CD14-positive monocyte (primary cell): ENCODE data around the gene EP400. TPM values are rescaled to one million over a fixed set of nuclear protein-coding genes. Genes with fewer than 3 reads are reported as not detected.
A peak's percentile ranks its signal among the peaks of the same experiment; 100 is the strongest.

Source experiments
- DNase-seq, 3 donors: peaks; one replicate each; pipeline ENCODE4 v3.0.0-alpha.2; 2011 to 2022
- H2AFZ ChIP-seq: 2 replicates; pipeline ENCODE4 v1.6.0; 2012; ENCODE audit warnings: mild to moderate bottlenecking, low read depth, low read length, inconsistent platforms; ENCODE audit not compliant: insufficient read depth, poor library complexity, severe bottlenecking
- H3K27ac ChIP-seq, 2 donors: 1 replicate in 1 of 2; 2 replicates in 1 of 2; pipeline ENCODE4 v1.5.1; 2012 to 2013; ENCODE audit warnings: low read length in 2 of 2, control low read depth in 1 of 2, inconsistent platforms in 1 of 2, low read depth in 1 of 2, mild to moderate bottlenecking in 1 of 2
- H3K27me3 ChIP-seq, 2 donors: one replicate each; pipeline versions ENCODE4 v1.6.0 to v1.6.1; 2011 to 2013; ENCODE audit warnings: low read length in 2 of 2; ENCODE audit not compliant: control insufficient read depth in 2 of 2, insufficient read depth in 2 of 2
- H3K36me3 ChIP-seq, 2 donors: replicated peaks in 1 of 2; 1 replicate in 1 of 2; 2 replicates in 1 of 2; pipeline versions ENCODE4 v1.5.1 to v1.6.1; 2012 to 2013; ENCODE audit warnings: low read length in 2 of 2, control low read depth in 1 of 2, inconsistent platforms in 1 of 2, mild to moderate bottlenecking in 1 of 2; ENCODE audit not compliant: insufficient read depth in 2 of 2, control insufficient read depth in 1 of 2
- H3K4me1 ChIP-seq, 2 donors: 1 replicate in 1 of 2; 2 replicates in 1 of 2; pipeline versions ENCODE4 v1.5.1 to v1.6.1; 2012 to 2013; ENCODE audit warnings: low read length in 2 of 2, control low read depth in 1 of 2, inconsistent platforms in 1 of 2, mild to moderate bottlenecking in 1 of 2, moderate library complexity in 1 of 2; ENCODE audit not compliant: insufficient read depth in 2 of 2, control insufficient read depth in 1 of 2
- H3K4me2 ChIP-seq: replicated peaks from 2 replicates; pipeline ENCODE3; 2012; ENCODE audit warnings: low read length, moderate library complexity, mild to moderate bottlenecking; ENCODE audit not compliant: poor library complexity, severe bottlenecking; ENCODE audit errors: extremely low read depth
- H3K4me3 ChIP-seq, 3 experiments: fragments of 200-600 bp in 1 of 3; sonication (generic) in 1 of 3; replicated peaks in 1 of 3; 1 replicate in 2 of 3; 2 replicates in 1 of 3; pipeline ENCODE4 v1.5.1; 2011 to 2013; ENCODE audit warnings: low read length in 3 of 3, mild to moderate bottlenecking in 3 of 3, control low read depth in 2 of 3, low read depth in 2 of 3, inconsistent platforms in 1 of 3, moderate library complexity in 1 of 3
- H3K79me2 ChIP-seq: 2 replicates; pipeline ENCODE4 v1.6.0; 2012; ENCODE audit warnings: mild to moderate bottlenecking, control low read depth, inconsistent platforms, low read length, moderate library complexity; ENCODE audit not compliant: insufficient read depth
- H3K9ac ChIP-seq: 2 replicates; pipeline ENCODE4 v1.6.0; 2017; ENCODE audit warnings: low read length, mild to moderate bottlenecking; ENCODE audit not compliant: insufficient read depth, poor library complexity, severe bottlenecking
- H3K9me3 ChIP-seq, 2 donors: replicated peaks in 1 of 2; 1 replicate in 1 of 2; 2 replicates in 1 of 2; pipeline versions ENCODE4 v1.5.1 to v1.6.1; 2012 to 2013; ENCODE audit warnings: low read length in 2 of 2, control low read depth in 1 of 2; ENCODE audit not compliant: control insufficient read depth in 1 of 2, insufficient read depth in 1 of 2
- H4K20me1 ChIP-seq: 2 replicates; pipeline ENCODE4 v1.6.0; 2012; ENCODE audit warnings: mild to moderate bottlenecking, low read length, control low read depth, moderate library complexity; ENCODE audit not compliant: insufficient read depth
- H3K27ac Mint-ChIP-seq, 7 donors: one replicate each; pipeline ENCODE4 v1.8.0; 2020; ENCODE audit warnings: mild to moderate bottlenecking in 7 of 7, mixed read lengths in 7 of 7, moderate library complexity in 6 of 7, inconsistent platforms in 2 of 7
- H3K27me3 Mint-ChIP-seq, 3 donors: one replicate each; pipeline ENCODE4 v1.8.0; 2021 to 2022; ENCODE audit warnings: low read depth in 3 of 3, mild to moderate bottlenecking in 3 of 3, mixed read lengths in 3 of 3, moderate library complexity in 3 of 3, inconsistent platforms in 1 of 3
- H3K36me3 Mint-ChIP-seq, 2 donors: one replicate each; pipeline ENCODE4 v1.8.0; 2020; ENCODE audit warnings: mixed read lengths in 2 of 2, inconsistent platforms in 1 of 2, mild to moderate bottlenecking in 1 of 2
- H3K4me1 Mint-ChIP-seq: one replicate; pipeline ENCODE4 v1.8.0; 2020; ENCODE audit warnings: mild to moderate bottlenecking, mixed read lengths
- H3K4me3 Mint-ChIP-seq, 2 donors: one replicate each; pipeline ENCODE4 v1.8.0; 2020; ENCODE audit warnings: mild to moderate bottlenecking in 2 of 2, mixed read lengths in 2 of 2, moderate library complexity in 1 of 2
- H3K9me3 Mint-ChIP-seq, 7 donors: one replicate each; pipeline ENCODE4 v1.8.0; 2020 to 2022; ENCODE audit warnings: mixed read lengths in 7 of 7, mild to moderate bottlenecking in 6 of 7, moderate library complexity in 6 of 7, inconsistent platforms in 2 of 7
- CTCF ChIP-seq: fragments of 200-600 bp; IDR thresholded peaks from one replicate; pipeline ENCODE4 v1.8.0; 2022; ENCODE audit warnings: antibody characterized with exemption, mild to moderate bottlenecking
- WGBS: methylation state at CpG from one replicate; pipeline ENCODE4 v1.1.5; 2013; ENCODE audit warnings: missing lambda C conversion rate; ENCODE audit not compliant: insufficient coverage; 5-methylcytosine and 5-hydroxymethylcytosine counted together
- intact Hi-C, 2 donors: fragments of 100-400 bp; cut with micrococcal nuclease; formaldehyde crosslinking; loops; one replicate each; pipeline versions ENCODE4 v1.15.0 to v1.15.1; 2023
- polyA plus RNA-seq, 3 donors: library from polyadenylated mRNA; depleted of rRNA in 1 of 3; unstranded in 2 of 3; stranded (reverse) in 1 of 3; fragments of 300-500 nt in 2 of 3; fragments of >200 nt in 1 of 3; fragmentation: Illumina TruSeq in 2 of 3; gene quantifications; 1 replicate in 2 of 3; 2 replicates in 1 of 3; pipeline ENCODE4 v1.2.3, GENCODE V29; 2012 to 2021

The EP400 gene
- polyA plus RNA-seq, 3 donors: 0.65 to 12.1 (median 0.81) TPM

- peak overlapping the region in 1 of 7 donors; percentile 24 for H3K27ac Mint-ChIP-seq
- peaks cover 0 to 2% (median 0%) of the 10 kb centered on the region in 3 donors for H3K27me3 Mint-ChIP-seq
- peaks cover 50 to 69% of the 10 kb centered on the region in 2 donors for H3K36me3 Mint-ChIP-seq
- H4K20me1 ChIP-seq: no peaks in the 10 kb centered on the region
- H3K4me3 ChIP-seq: no peak overlapping the region
- no peaks in the 10 kb centered on the region for H3K4me1 ChIP-seq
- H3K9ac ChIP-seq: no peak overlapping the region
- H3K9me3 Mint-ChIP-seq: no peaks in the 10 kb centered on the region
- no peak for DNase-seq
- no peaks in the 10 kb centered on the region for H3K9me3 ChIP-seq
- H3K36me3 ChIP-seq: peaks cover 50 to 74% of the 10 kb centered on the region in 2 donors
- no peaks in the 10 kb centered on the region for H3K27me3 ChIP-seq
- no peak overlapping the region for H3K4me3 Mint-ChIP-seq
- whole genome bisulfite sequencing: 96% methylated on average over 5 of the region's 6 CpGs
- TF ChIP-seq CTCF: no peak
- intact Hi-C loops: no loop called here
- no peaks in the 10 kb centered on the region for H3K4me1 Mint-ChIP-seq
- H2AFZ ChIP-seq: no peak overlapping the region
- no peak overlapping the region for H3K27ac ChIP-seq
- no peak overlapping the region for H3K4me2 ChIP-seq
- H3K79me2 ChIP-seq: no peaks in the 10 kb centered on the region
Measured at GRCh38 chr12:132078190-132078589, 128.4 kb downstream of the EP400 start.

GRCh38 chr12:132079200-132079599 is 129.5 kb downstream of the EP400 start:
- H3K4me3 ChIP-seq: no peak overlapping the region
- TF ChIP-seq CTCF: no peak
- Mint-ChIP-seq H3K4me3 (no peak overlapping the region), H3K4me1 (peaks cover 6% of the 10 kb centered on the region), H3K9me3 (no peaks in the 10 kb centered on the region), H3K27ac (no peak overlapping the region), H3K27me3 (peaks cover 0 to 2% (median 0%) of the 10 kb centered on the region in 3 donors), H3K36me3 (peaks cover 46 to 60% of the 10 kb centered on the region in 2 donors)
- intact Hi-C loops: no loop called here
- DNase-seq: no peak
- H3K27ac ChIP-seq: no peak overlapping the region
- no peaks in the 10 kb centered on the region for H3K9me3 ChIP-seq
- H3K79me2 ChIP-seq: no peaks in the 10 kb centered on the region
- H3K4me1 ChIP-seq: peaks cover 6% of the 10 kb centered on the region in 2 donors
- peaks cover 46 to 64% of the 10 kb centered on the region in 2 donors for H3K36me3 ChIP-seq
- no peak overlapping the region for H3K9ac ChIP-seq
- no peaks in the 10 kb centered on the region for H4K20me1 ChIP-seq
- no peak overlapping the region for H3K4me2 ChIP-seq
- H2AFZ ChIP-seq: no peak overlapping the region
- no peaks in the 10 kb centered on the region for H3K27me3 ChIP-seq
- WGBS: 100% methylated on average over 1 of the region's 8 CpGs
